T-helper 22 cell (primary cell): ENCODE data around the gene TRABD2B.

Experiments
- DNase-seq: peaks from one replicate; pipeline ENCODE4 v3.0.0-alpha.2; 2020; ENCODE audit warnings: low read depth

Gene TRABD2B

GRCh38 chr1:47992720-47993415, 4.3 kb downstream of the TRABD2B start:
- no peak for DNase-seq

GRCh38 chr1:47991673-47992072, 5.5 kb downstream of the TRABD2B start:
- no peak for DNase-seq

DNA sequence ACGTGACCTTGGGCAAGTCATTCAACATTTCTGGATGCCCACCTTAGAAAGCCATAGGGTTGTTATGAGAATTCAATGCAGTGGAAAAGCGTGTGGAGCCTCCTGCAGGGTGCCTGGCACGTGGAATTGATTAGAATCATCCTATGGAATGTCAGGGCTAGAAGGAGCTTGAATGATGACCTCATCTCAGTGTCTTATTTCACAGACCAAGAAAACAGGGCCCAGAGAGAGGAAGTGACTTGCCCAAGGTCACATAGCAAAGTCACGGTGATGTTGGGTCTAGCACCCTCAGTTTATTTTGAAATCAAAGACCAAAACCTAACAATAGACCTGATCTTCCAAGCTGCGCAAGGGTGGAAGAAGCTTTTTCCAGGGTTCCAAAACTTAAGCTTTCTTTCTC, 6.0 kb downstream of the TRABD2B start:
- no peak for DNase-seq

DNA sequence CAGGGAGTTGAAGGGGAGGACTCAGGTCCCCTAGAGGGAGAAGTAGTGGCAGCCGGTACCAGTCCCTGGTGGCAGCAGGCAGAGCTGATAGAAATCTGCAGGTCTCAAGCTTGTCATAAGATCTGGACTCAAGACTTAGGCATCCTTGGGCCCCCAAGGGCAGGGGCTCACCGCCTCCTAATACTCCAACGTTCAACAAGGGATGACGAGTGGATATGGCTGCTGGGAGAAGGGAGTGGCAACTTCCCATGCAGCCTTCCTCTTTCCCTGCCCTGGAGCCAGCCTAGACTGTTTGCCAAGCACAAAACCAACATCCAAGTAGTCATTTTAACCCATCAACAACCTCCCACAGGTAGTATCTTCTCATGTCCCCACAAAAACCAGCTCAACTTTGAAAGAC, 6.9 kb downstream of the TRABD2B start:
- DNase-seq = no peak

DNA sequence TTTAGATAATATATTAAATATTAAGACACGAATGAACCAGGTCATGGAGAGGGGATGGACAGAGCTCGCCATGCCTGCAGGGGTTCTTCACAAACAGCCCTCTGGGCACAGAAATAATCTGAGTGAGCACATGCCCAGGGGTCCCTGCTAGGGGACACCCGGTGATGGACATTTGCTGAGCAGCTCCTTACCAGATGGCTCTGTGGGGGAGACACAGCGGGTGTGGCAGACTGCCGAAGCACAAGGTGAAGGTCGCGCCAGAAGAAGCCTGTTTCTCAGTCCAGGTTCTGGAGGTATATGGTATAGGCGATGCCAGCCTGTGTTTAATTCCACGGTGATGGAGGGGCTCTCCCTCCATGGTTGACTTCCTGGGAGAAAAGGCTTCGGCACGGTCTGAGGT, 9.6 kb downstream of the TRABD2B start:
- no peak for DNase-seq

GRCh38 chr1:47986761-47987200, 10.4 kb downstream of the TRABD2B start:
- no peak for DNase-seq

- DNase-seq = no peak
Measured at GRCh38 chr1:47985018-47985417, 12.2 kb downstream of the TRABD2B start.

- DNase-seq = no peak
Measured at GRCh38 chr1:47984175-47984789, 12.9 kb downstream of the TRABD2B start.

DNA sequence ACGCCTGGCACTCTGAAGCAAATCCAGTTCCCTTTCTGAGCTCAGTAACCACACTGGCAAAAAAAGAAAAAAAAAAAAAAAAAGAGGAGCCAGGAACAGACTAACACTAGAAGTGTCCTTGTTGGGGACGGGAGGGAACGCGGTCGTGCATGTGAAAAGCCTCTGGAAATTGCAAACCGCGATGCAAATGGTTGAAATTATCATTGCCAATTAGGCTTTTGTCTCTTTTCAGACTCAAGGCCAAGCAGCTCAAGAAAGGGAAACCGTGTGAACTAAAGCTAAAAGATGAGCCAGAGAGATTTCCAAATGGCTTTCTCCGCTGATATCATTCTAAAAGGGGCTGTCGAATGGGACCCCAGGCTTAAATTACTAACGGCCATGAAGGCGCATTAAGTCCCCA, 13.5 kb downstream of the TRABD2B start:
- no peak for DNase-seq

DNA sequence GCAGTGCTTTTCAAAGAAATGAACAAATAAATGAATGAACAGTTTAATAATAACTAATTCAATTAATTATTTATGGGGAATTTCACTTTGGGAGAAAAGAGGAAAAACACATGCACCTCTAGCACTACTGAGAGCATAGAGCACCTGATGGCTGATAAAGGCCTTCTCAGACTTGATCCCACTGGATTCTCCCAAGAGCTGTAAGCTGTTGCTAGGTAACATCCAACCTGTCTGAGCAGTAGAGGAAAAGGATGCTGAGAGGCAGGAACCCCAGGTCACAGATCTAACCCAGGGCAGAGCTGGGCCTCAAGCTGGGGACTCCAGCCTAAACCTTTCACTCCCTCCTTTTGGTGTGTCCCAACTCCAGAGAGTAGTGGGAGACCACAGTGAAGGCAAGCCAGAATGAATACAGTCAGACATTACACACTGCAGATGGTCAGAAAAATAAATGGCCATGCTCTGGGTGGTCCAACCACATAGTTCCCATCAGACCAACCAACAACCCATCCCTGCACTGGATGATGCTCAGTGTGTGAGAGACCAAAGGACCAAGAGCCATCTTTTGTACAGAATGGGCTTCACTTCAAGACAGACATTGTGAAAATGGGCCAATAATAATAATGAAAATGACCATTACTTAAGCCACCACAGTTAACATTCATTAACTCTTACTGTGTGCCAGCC, 15.4 kb downstream of the TRABD2B start:
- no peak for DNase-seq

DNA sequence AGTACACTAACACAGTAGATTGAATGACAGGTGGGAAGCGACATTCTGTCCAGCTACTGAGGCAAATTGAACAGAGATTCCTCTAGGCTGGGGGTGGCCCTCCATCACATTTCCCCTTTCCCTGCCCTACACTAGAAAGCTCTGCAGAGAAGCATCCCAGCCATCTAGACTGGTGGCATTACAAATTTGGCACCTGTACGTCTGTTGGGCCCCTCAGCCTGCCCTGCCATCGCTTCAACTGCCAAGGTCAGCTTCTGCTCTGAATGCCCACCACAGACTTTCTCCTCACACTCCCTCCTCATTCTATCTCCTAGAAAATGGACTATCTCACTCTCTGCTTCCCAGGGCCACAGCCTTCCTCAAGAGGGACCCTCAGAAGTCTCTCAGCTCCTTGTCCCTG, 16.7 kb downstream of the TRABD2B start:
- no peak for DNase-seq

DNA sequence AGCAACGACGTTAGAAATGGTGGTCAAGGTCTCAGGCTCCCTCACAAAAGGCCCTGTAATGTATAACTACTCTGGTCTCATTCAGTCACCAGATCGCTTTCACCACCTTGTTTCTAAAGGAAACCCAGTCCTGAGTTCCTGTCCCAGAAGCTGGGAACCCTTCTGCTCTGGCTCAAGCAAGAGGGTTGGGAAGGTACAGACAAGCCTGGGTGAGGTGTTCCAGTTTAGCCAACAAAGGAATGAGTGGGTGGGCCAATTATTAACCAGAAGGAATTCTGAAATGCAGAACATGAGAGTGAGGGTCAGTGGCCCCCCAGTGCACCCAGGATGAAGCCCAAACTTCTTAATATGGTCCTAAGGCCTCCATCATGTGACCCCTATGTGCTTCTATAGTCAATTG, 17.5 kb downstream of the TRABD2B start:
- no peak for DNase-seq

- DNase-seq = no peak
Measured at GRCh38 chr1:47978486-47978885, 18.7 kb downstream of the TRABD2B start.

GRCh38 chr1:47976728-47977127, 20.5 kb downstream of the TRABD2B start:
- DNase-seq = no peak

DNA sequence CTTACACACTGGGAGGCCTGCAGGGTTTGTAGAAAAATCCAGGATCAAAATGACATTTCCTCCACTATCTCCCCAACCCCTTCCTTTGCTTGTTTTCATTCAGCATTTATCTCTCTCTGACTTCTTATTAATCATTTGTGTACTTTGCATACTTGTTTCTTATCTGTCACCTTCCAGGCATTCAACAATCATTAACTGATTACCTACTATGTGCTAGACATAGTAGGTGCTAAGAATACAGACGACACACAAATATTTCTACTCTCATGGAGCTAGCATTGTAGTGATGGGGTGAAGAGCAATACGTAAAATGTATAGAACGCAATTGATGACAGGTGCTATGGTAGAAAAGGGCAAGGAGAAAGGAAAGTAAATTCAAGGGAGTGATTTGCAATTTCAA, 20.9 kb downstream of the TRABD2B start:
- DNase-seq = no peak

- DNase-seq = no peak
Measured at GRCh38 chr1:47975302-47975921, 21.8 kb downstream of the TRABD2B start.

GRCh38 chr1:47972864-47973432, 24.2 kb downstream of the TRABD2B start:
- DNase-seq = no peak

GRCh38 chr1:47971385-47972160, 25.6 kb downstream of the TRABD2B start:
- DNase-seq = no peak

GRCh38 chr1:47970882-47971281, 26.3 kb downstream of the TRABD2B start:
- DNase-seq = no peak

DNA sequence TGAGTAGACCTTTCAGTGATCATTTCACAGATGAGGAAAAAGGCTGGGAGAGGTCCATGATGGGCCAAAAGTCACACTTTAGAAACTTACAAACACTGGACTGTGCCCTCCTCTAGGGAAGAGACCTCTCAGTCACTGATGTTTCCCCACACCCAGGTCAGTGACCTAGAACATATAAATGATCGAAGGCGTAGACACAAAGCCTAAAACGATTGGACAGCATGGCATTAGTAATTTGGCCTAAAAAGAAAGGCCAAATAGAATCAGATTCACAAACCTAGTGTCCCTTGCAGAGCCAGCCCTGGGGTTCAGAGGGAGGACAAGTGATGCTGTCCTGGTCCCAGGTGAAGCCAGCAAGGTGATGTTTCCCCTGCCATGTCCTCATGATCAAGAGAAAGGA, 27.7 kb downstream of the TRABD2B start:
- no peak for DNase-seq

- no peak for DNase-seq
Measured at GRCh38 chr1:47968556-47968888, 28.7 kb downstream of the TRABD2B start.
